GM10266 (cell line): Measurements from ENCODE around the gene TACSTD2.

Experiments used
- DNase-seq: peaks from one replicate; pipeline ENCODE4 v3.0.0; 2012; ENCODE audit errors: extremely low spot score
- CTCF ChIP-seq: IDR thresholded peaks from 2 replicates; pipeline ENCODE4 v1.5.1; 2012; ENCODE audit warnings: mild to moderate bottlenecking, low read depth; ENCODE audit not compliant: control insufficient read depth, insufficient read depth; ENCODE audit errors: missing control alignments

The TACSTD2 gene

GRCh38 chr1:58581641-58582040 is 4.6 kb upstream of the TACSTD2 start:
- no peak for TF ChIP-seq CTCF
- DNase-seq, result no peak

- no peak for TF ChIP-seq CTCF
- DNase-seq, result no peak
Observed at GRCh38 chr1:58580186-58580585, 3.1 kb upstream of the TACSTD2 start.

GRCh38 chr1:58577654-58578030 is 590 bp upstream of the TACSTD2 start:
- no peak for TF ChIP-seq CTCF
- DNase-seq, result no peak

GRCh38 chr1:58576325-58576726 is 726 bp downstream of the TACSTD2 start:
- TF ChIP-seq CTCF, result no peak
- DNase-seq, result no peak

GRCh38 chr1:58575551-58576324 is 1.3 kb downstream of the TACSTD2 start:
- no peak for TF ChIP-seq CTCF
- DNase-seq, result no peak

- no peak for TF ChIP-seq CTCF
- DNase-seq, result no peak
Observed at GRCh38 chr1:58574816-58575215, 2.2 kb downstream of the TACSTD2 start.

GRCh38 chr1:58573705-58574591 is 3.1 kb downstream of the TACSTD2 start:
- DNase-seq, result peak; percentile 80
- TF ChIP-seq CTCF, result no peak
